KBM-7 (cell line): ENCODE data around the gene IQSEC3.
"Not testable (repeated sequence)": the region's sequence is repeated elsewhere in the genome, so short reads cannot be mapped to it uniquely, and the experiment has no call there.

Source experiments
- DNase-seq: peaks from one replicate; pipeline ENCODE4 v3.0.0-alpha.2; 2015
- in situ Hi-C: fragments of 300-500 bp; cut with MboI; formaldehyde crosslinking; loops from 2 replicates; pipeline ENCODE4 v1.14.3; 2020; ENCODE audit warnings: low sequenced_read_pairs, low pct_unique_long_range_greater_than_20kb, mixed read lengths

IQSEC3 gene

DNA sequence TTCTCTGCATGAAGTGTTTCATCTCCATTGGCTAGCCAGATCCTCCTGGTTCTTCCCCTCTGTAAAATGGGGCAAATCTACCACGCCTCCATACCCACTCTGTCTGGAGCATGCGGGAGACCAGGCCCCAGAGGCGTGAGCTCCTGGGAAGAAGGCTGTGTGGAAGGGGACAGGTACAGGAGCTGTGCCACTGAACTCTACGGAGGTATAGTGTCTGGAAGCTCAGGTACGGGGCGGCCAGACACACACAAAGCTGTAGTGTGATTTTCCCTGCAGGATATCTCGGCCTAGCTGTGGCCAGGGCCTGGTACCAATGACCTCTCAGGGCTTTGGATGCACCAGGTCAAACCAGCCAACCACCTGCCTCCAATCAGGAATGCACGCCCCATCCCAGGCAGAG is 10.0 kb downstream of the IQSEC3 start:
- in situ Hi-C loops, DNase-seq: not testable (repeated sequence)

DNA sequence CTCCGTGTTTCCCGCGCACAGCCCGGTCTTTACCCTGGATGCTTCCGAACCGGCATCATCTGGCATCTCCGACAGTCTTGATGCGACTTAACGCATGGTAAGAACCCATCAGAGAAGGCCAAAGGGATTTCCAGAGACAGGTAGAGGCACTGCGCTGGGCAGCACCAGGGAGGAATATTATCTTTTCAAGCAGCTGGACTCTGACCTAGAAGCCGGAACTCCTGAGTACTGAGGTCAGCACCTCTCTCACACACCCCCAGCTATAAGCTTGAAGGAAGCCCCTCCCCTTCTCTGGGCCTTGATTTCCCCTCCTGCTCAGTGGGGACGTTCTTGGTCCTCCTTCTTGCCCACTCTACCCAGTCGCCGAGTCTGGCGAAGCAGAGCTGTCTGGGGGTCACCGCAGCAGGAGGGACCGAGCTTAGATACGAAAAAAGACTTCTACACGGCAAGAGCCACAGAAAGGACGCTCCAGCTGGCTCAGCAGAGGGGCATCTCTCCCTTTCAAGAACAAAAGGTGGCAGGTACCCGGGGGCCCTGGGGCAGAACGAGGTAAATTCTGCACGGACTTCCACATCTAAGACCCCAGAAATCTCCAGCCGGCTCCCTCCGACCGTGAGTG is 10.6 kb downstream of the IQSEC3 start:
- in situ Hi-C loops, DNase-seq: not testable (repeated sequence)

DNA sequence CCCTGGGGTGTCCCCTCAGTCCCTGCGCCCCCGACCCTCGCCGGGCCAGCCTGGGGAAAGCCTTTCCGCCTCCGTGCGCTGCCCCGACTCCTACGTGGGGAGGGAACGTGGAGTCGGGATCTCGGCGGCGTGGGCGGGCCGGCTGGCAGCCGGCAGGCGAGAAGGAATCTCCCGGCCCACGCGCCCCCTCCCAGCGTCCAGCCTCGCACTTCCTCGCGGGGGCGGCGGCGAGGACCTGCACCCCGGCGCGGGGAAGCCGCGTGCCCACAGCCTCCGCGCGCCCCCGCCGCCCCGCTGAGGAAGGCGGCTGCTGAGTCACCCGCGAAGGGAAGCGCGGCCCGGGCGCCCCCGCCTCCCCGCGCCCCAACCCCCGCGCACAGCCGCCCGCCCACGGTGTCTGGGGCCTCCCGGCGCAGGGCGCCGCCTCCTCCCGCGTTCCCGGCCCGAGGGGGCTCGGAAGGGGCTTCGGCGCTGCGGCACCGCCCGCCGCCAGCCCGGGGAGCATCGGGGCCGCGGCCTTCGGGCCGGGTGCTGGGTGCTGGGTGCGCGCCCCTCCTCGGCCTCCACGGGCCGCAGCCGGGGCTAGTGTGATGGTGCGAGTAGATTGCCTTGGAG is 11.3 kb downstream of the IQSEC3 start:
- DNase-seq, in situ Hi-C loops: not testable (repeated sequence)

DNA sequence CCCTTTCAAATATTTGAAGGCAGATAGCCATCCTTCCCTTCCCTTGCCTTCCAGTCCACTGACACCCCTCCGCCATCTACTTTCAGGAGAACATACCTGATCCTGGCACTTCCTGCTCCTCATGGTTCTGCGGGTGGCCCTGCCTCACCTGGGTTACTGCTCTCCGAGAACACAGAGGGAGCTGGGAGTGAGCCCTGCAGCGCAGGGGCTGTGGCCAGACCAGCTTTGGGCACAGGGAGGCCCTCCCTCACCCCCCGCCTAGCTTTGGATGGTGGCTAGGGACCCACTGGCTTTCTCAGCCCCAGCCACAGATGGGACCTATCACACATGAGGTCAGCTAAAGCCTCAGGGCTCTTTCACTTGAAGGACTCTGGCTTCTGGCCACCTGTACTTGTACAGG is 12.4 kb downstream of the IQSEC3 start:
- no peak for DNase-seq
- in situ Hi-C loops, result no loop called here

DNA sequence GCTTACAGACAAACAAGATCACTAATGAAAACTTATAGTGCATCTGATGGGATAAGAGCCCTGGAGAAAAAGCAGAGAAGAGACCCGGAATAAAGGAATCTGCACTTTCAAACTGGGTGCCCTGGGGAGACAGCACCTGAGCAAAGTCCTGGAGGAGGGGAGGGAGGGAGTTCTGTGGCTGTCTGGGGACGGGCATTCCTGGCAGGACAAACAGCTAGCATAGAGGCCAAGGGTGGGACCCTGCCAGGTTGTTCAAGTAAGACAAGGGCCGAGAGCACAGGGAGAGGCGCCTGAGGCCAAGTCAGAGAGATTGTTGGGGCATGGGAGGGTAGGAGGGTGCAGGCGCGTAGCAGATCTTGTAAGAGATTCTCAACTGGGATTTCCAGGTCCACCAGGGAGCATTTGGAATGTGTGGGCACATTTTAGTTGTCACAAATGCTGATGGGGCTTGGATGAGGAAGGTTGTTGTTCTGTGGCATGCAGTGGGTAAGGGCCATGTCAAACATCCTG is 14.2 kb downstream of the IQSEC3 start:
- in situ Hi-C loops, result no loop called here
- DNase-seq, result no peak

DNA sequence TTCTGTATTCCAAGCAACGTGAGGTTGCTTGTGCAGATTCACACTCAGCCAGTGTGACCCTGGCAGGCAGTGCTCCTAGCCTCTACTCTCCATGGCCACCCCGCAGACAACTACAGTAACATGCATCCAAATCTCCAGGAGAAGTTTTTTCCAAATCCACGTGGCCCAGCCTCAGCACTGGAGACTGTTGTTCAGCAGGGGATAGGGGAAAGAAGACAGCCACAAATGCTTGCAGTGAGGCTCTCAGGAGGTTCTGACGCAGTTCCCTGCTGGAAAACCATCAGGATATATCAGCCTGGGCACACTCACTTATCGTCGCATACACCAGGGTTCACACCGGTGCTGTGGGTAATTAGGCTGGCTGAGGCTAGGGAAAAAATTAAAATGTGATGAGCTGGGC is 16.2 kb downstream of the IQSEC3 start:
- in situ Hi-C loops, result no loop called here
- DNase-seq, result no peak

DNA sequence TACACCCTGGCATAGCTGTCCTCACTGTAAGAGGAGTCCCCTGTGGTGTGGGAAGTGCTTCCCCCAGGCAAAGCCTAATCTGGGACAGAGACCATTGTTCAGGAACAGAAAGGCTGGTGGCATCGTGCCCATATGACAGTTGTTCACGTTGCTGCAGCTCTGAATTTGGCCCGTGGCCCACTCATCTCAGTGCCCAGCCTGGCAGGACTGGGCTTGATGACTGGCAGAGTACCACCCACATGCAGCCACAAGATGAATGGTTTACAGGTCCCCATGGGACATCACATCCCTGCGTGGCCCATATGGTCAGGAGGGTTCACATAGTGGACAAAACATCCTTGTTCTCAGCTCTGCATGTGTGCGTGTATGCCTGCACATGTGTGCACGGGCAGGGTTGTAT is 17.5 kb downstream of the IQSEC3 start:
- in situ Hi-C loops, result no loop called here
- DNase-seq, result no peak

DNA sequence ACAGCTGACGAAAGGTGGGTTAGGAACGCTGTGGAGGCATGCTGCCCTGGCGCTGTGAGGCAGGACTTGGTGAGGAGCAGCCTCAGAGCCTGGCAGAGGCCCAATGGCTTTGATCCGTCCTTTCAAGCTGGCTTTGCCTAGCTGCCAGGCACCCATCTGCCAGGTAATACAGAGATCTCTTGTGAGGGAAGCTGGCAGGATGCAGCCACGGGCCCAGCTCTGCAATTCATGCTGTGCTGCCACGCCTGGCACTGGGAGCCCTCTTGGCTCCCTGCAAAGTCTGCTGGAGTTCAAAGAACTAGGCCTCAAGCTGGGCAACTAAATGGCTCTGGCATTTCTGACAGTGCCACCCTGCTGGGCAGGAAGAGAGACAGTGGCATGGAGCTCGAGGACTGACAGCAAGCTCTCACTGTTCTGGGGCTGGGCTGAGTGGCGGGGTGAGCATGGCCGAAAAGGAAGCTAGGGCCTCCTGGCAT is 18.7 kb downstream of the IQSEC3 start:
- DNase-seq, result no peak
- in situ Hi-C loops, result no loop called here

DNA sequence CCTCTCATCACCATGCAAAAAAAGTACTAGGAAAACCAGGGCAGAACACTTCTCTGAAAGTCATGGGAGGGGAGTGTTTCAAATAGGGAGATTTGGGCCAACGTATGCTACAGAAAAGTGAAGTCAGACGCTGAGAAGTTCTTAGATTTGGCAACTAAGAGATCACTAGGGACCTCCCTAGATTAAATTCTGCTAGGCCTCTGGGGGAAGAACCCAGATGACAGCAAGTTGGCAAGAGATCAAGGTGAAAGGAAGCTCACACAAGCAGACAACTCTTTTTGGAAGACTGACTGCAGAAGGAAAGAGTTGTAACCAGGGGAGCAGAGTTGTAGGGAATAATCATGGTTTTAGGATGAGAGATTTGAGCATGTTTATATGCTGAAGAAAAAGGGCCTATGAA is 20.7 kb downstream of the IQSEC3 start:
- in situ Hi-C loops, result no loop called here

DNA sequence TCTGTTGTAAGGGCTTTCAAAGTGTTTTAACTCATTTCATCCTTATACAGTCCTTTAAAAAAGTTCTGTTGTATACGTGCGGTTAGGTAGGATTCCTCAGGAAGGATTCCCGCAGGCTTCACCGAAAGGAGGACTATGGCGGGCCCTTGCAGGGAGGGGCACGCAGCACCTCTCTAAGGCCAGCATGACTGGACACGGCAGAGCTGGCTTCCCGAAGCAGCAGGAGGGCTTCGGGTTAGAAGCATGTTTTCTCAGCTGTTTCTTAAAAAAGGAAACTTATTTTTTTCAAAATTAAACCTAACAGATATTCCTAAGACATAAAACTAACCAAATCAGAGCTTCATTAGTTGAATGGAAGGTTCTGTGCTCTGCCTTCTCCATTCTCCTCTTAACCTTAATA is 21.3 kb downstream of the IQSEC3 start:
- DNase-seq, result no peak
- in situ Hi-C loops, result no loop called here

More for the DNA sequence above, 20.7 kb downstream of the IQSEC3 start:
- DNase-seq, result no peak

DNA sequence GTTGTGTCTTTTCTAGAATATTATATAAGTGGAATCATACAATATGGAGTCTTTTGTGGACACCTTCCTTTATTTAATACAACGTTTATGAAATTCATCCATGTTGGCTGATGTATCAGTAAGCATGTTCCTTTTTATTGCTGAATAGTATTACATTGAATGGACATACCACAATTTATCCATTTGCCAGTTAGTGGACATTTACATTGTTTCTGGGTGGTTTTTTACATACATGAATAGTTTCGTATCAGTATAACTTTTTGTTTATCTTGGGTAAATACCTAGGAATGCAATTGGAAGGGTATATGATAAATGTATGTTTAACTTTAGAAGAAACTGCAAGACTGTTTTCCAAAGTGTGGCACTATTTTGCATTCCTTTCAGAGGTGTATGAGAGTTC is 23.1 kb downstream of the IQSEC3 start:
- DNase-seq, result no peak
- in situ Hi-C loops, result no loop called here

DNA sequence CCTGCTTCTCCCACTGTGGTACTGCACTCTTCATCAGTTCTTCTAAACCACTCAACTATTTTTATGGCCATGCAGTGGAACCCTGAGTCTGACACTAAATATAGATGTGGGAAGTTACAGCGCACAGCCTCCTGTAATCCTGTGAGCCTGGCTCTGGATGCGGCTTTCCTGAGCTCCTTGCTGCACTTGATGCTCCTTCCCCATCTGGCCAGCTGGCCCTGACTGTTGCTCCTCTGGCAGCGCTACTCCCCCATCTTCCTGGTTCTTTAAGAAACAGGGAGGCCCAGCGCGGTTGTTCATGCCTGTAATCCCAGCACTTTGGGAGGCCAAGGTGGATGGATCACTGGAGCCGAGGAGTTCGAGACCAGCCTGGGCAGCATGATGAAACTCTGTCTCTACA is 24.6 kb downstream of the IQSEC3 start:
- DNase-seq, result no peak
- in situ Hi-C loops, result no loop called here

DNA sequence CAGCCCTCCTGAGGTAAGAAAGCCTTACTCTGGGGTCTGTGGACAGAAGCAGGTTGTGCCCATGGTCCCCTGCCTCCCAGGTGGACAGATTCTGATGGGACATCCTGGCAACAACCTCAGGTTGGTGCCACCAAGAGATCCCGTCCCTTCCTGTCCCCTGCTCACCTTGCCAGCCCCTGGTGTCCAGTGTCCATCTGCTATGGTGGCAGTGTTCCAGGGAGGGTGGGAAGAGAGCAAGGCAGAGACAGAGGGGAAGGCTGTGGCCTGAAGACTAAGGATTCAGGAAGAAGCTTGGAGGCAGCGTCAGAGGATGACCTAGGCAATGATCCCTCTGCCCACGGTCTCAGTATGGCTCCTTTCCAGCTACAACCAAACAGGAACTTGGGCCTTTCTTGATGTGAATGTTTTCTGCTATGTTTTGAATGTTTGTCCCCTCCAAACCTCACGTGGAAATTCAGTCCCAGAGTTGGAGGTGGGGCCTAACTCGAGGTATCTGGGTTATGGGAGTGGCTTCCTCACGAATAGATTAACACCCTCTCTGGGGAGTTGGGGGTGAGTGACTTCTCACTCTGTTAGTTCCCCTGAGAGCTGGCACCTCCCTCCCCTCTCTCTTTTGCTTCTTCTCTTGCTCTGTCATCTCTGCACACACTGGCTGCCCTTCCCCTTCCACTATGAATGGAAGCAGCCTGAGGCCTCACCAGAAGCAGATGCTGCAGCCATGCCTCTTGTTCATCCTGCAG is 26.9 kb downstream of the IQSEC3 start:
- in situ Hi-C loops, result no loop called here
- DNase-seq, result no peak

DNA sequence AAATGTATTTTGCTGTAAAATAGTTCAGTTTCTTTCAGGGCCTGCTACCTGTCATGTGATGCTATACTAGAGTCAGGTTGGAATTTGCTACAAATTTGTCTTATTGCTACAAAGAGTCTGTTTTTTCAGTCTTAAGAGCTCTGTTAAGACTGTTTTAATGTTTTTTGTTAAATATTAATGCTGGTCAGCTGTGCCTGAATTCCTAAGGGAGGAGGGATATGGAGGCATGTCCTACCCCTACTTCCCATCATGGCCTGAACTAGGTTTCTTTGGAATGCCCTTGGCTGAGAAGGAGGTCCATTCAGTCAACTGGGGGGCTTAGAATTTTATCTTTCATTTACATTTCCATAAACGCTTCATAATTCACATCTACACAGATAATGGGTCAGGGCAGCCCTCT is 30.0 kb downstream of the IQSEC3 start:
- in situ Hi-C loops, result no loop called here

DNA sequence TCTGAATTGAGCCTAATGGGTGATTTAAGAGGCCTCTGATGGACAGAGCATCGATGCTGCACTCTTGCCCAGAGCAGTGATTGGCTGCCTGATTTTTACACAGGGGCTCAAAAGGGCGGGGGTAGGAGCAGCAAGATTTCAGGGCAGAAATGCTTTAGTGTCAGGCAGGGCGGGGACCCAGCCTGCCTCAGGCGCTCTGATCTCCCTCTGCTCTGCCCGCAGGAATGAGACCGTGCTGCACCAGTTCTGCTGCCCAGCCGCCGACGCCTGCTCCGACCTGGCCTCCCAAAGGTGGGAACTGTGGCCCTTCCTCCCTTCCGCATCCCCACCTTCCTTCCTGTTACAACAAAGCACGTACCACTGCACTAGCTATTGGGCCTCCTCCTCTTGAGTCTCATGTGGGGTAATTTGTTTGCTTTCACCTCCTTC is 32.4 kb downstream of the IQSEC3 start:
- DNase-seq, result no peak
- in situ Hi-C loops, result no loop called here

More for the DNA sequence above, 30.0 kb downstream of the IQSEC3 start:
- no peak for DNase-seq

DNA sequence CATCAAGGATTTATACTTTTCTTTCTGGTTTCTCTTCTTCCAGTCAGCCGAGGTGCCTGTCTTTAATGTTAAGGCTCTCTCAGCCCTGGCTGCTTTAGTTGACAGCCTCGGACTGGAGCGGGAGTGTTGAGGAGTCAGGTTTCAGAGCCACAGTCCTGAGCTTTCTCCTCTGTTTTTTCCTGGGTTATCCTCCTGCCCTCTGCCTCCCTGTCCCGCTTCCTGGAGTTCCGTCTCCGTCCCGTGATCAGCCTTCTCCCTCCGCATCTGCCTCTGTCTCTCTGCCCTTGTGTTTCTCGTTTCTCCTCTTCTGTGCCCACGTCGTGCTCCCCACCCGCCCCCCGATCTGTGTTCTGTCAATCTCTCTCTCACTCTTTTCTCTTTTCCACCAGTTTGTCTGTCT is 33.0 kb downstream of the IQSEC3 start:
- no peak for DNase-seq
- in situ Hi-C loops, result no loop called here

DNA sequence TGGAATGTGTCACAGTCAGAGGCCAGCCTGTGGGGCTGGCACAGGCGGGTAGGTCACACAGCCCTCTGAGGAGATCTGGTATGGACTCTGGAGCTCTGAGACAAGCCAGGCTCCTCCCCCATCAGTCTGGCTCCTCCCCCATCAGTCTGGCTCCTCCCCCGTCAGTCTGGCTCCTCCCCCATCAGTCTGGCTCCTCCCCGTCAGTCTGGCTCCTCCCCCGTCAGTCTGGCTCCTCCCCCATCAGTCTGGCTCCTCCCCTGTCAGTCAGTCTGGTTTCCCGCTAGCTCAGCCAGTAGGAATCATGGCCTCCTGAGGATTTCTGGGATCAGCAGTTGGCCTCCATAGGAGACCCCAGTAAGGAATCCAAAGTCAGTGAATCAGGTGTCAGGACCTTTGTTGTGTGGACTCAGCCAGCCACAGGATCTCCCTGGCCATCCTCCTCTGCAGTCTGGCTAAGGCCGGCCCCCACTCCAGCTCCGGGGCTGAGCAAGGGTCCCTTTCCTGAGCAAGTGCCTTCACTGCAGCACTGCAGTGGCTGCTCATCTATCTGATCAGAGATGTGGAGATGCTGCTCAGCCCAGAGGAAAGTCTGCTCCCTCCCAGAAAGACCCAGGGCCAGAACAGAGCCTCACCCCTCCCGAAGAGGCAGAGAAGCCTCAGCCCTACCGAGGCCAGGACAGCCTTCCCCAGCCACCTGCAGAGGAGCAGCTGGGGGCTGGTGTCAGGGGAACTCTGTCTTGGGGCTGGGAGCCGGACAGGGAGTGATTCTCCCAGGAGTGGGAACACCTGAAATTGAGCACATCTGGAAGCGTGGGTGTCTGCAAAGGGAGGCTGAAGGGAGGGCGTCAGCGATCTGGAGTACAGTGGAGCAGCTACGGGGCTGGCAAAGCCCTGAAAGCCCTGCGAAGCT is 35.7 kb downstream of the IQSEC3 start:
- in situ Hi-C loops, result no loop called here
- no peak for DNase-seq

DNA sequence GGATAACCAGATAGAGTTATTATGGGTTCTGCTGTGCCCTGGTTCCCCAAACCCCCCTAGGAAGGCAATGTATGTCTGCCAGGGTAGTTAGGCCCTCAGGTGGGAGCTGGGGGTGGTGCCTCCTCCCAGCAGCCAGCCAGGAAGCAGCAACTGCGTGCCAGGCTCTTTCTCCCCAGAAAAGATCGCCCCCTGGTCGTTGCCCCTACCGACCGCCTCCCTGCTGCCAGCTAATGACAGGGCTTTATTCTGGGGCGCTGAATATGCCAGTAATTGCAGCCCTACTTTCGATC is 36.3 kb downstream of the IQSEC3 start:
- in situ Hi-C loops, result no loop called here
- DNase-seq, result no peak

DNA sequence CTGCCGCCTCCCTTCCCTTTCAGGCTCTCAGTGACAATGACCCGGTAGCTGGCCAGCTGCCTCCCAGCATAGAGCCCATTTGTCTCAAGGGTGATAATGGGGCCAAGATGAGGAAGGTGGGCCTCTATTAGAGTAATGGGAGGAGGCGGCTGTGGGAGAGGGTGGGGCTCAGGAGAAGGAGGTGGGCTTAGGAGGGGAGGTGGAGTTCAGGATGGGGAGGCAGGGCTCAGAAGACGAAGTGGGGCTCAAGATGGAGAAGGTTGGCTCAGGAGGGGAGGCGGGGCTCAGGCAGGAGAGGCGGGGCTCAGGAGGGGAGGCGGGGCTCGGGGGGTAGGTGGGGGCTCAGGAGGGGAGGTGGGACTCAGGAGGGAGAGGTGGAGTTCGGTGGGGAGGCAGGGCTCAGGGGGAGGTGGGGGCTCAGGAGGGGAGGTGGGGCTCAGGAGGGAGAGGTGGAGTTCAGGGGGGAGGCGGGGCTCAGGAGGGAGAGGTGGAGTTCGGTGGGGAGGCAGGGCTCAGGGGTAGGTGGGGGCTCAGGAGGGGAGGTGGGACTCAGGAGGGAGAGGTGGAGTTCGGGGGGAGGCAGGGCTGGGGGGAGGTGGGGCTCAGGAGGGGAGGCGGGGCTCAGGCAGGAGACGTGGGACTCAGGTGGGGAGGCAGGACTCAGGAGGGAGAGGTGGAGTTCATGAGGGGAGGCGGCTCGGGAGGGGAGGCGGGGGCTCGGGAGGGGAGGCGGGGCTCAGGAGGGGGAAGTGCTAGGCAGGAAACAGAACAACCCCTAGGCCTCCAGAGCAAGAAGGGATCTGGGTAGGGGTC is 36.8 kb downstream of the IQSEC3 start:
- in situ Hi-C loops, result no loop called here
- DNase-seq, result no peak
